Loucy (cell line): ENCODE measurements around the gene GFRA1.

ENCODE experiments used
- CTCF ChIP-seq: fragments of 200-600 bp; sonication (generic); conservative IDR thresholded peaks from 2 replicates; pipeline ENCODE4 v1.5.1; 2014; ENCODE audit warnings: mild to moderate bottlenecking, antibody characterized with exemption, low read length
- EZH2phosphoT487 ChIP-seq: fragments of 200-600 bp; IDR thresholded peaks from 2 replicates; pipeline ENCODE4 v1.6.1; 2018; ENCODE audit warnings: antibody characterized with exemption, mild to moderate bottlenecking, moderate library complexity, borderline replicate concordance

- TF ChIP-seq CTCF (no peak), EZH2phosphoT487 (no peak)
Measured at GRCh38 chr10:116082762-116083161, 190.2 kb downstream of the GFRA1 start.
